ENCODE results near the gene ABCA7. TPM values are rescaled to one million over a fixed set of nuclear protein-coding genes. Genes with fewer than 3 reads are reported as not detected.

ABCA7 gene
- total RNA-seq, 1 donor from 2014 or later = 10.5 TPM

GRCh38 chr19:1050989-1051788 lies 11.3 kb downstream of the ABCA7 start:
- no peak for DNase-seq (ENCODE audit: low spot score)
- intact Hi-C loops (cut with DNase I) = no loop called here

- intact Hi-C loops (cut with DNase I) = no loop called here
Measured at GRCh38 chr19:1051791-1052190, 11.9 kb downstream of the ABCA7 start.

GRCh38 chr19:1052349-1052975 lies 12.6 kb downstream of the ABCA7 start:
- no peak for DNase-seq (ENCODE audit: low spot score)
- intact Hi-C loops (cut with DNase I) = no loop called here

More at GRCh38 chr19:1051791-1052190, 11.9 kb downstream of the ABCA7 start:
- no peak for DNase-seq (ENCODE audit: low spot score)

GRCh38 chr19:1053176-1054101 lies 13.5 kb downstream of the ABCA7 start:
- DNase-seq (ENCODE audit: low spot score) = no peak
- intact Hi-C loops (cut with DNase I) = no loop called here

GRCh38 chr19:1054102-1055027 lies 14.5 kb downstream of the ABCA7 start:
- no peak for DNase-seq (ENCODE audit: low spot score)
- intact Hi-C loops (cut with DNase I) = no loop called here

GRCh38 chr19:1055028-1055425 lies 15.1 kb downstream of the ABCA7 start:
- no peak for DNase-seq (ENCODE audit: low spot score)
- intact Hi-C loops (cut with DNase I) = no loop called here

- intact Hi-C loops (cut with DNase I) = no loop called here
- no peak for DNase-seq (ENCODE audit: low spot score)
Measured at GRCh38 chr19:1055886-1056620, 16.1 kb downstream of the ABCA7 start.

- no peak for DNase-seq (ENCODE audit: low spot score)
- intact Hi-C loops (cut with DNase I) = no loop called here
Measured at GRCh38 chr19:1057176-1057855, 17.4 kb downstream of the ABCA7 start.

- DNase-seq (ENCODE audit: low spot score) = no peak
- intact Hi-C loops (cut with DNase I) = no loop called here
Measured at GRCh38 chr19:1058112-1058511, 18.2 kb downstream of the ABCA7 start.

- intact Hi-C loops (cut with DNase I) = no loop called here
- no peak for DNase-seq (ENCODE audit: low spot score)
Measured at GRCh38 chr19:1060689-1061088, 20.8 kb downstream of the ABCA7 start.

- intact Hi-C loops (cut with DNase I) = no loop called here
- no peak for DNase-seq (ENCODE audit: low spot score)
Measured at GRCh38 chr19:1061987-1062386, 22.1 kb downstream of the ABCA7 start.

- no peak for DNase-seq (ENCODE audit: low spot score)
- intact Hi-C loops (cut with DNase I) = no loop called here
Measured at GRCh38 chr19:1062387-1063029, 22.6 kb downstream of the ABCA7 start.

GRCh38 chr19:1063030-1063908 lies 23.4 kb downstream of the ABCA7 start:
- no peak for DNase-seq (ENCODE audit: low spot score)
- intact Hi-C loops (cut with DNase I) = no loop called here

GRCh38 chr19:1063909-1064660 lies 24.2 kb downstream of the ABCA7 start:
- no peak for DNase-seq (ENCODE audit: low spot score)
- intact Hi-C loops (cut with DNase I) = no loop called here

GRCh38 chr19:1064661-1065605 lies 25.0 kb downstream of the ABCA7 start:
- intact Hi-C loops (cut with DNase I) = no loop called here
- DNase-seq (ENCODE audit: low spot score) = peak; percentile 88

Data from cardiac septum (tissue), 1 donor.